Measurements from ENCODE around the gene WDR45. TPM values are rescaled to one million over a fixed set of nuclear protein-coding genes. Genes with fewer than 3 reads are reported as not detected.

WDR45 gene
- total and polyA plus RNA-seq, 2 of the 4 experiments (the other 2 are of a cell fraction), result 40.7 to 67.4 TPM

GRCh38 chrX:49061916-49062315, 17.8 kb downstream of the WDR45 start:
- Histone ChIP-seq H3K9me1 (ENCODE audit: insufficient read depth, low read length) (no peaks in the 10 kb centered on the region), H3K36me3 (ENCODE audit: control insufficient read depth, insufficient read depth, low read length) (peaks cover 3% of the 10 kb centered on the region; the same call in 1 of the 2 replicates), H3K18ac (ENCODE audit: low read depth, low read length) (no peak overlapping the region), H4K91ac (ENCODE audit: insufficient read depth, low read depth, low read length) (no peak overlapping the region), H3K27ac (ENCODE audit: insufficient read depth, low read length) (no peak overlapping the region), H2AFZ (replicated peaks; ENCODE audit: low read length, poor library complexity) (no peak overlapping the region), H2AK9ac (replicated peaks; ENCODE audit: low read depth, low read length, poor library complexity) (no peak overlapping the region), H3K27me3 (ENCODE audit: control insufficient read depth, insufficient read depth, low read length) (no peaks in the 10 kb centered on the region), H3K79me1 (ENCODE audit: low read depth in 1 of 2, low read length in 2 of 2) (no peaks in the 10 kb centered on the region), H3K4ac (ENCODE audit: low read depth, low read length) (no peak overlapping the region), H3K4me3 (ENCODE audit: insufficient read depth, low read depth, low read length) (no peak overlapping the region), H4K8ac (ENCODE audit: low read depth in 2 of 2, low read length in 2 of 2) (no peak overlapping the region), H4K5ac (ENCODE audit: low read depth, low read length) (no peak overlapping the region), H3K56ac (ENCODE audit: extremely low read depth, insufficient read depth, low read length) (no peak overlapping the region), H2BK120ac (ENCODE audit: low read depth, low read length) (no peak overlapping the region), H4K20me1 (ENCODE audit: insufficient read depth, low read length) (no peaks in the 10 kb centered on the region; the same call in 1 of the 2 replicates), H2BK20ac (ENCODE audit: low read depth, low read length) (no peak overlapping the region), H3K9me3 (ENCODE audit: control insufficient read depth, insufficient read depth, low read length) (peaks cover 2% of the 10 kb centered on the region; the same call in 1 of the 2 replicates), H2BK5ac (ENCODE audit: low read depth, low read length, poor library complexity, severe bottlenecking) (no peak overlapping the region), H3K9ac (ENCODE audit: low read depth, low read length) (no peak overlapping the region), H3K23ac (ENCODE audit: low read depth, low read length) (no peak overlapping the region), H3K4me1 (ENCODE audit: control insufficient read depth, insufficient read depth, low read length) (no peaks in the 10 kb centered on the region), H3K14ac (replicated peaks; ENCODE audit: low read depth, low read length) (no peak overlapping the region), H2AK5ac (ENCODE audit: low read depth, low read length) (no peak overlapping the region), H3K4me2 (ENCODE audit: low read depth, low read length) (no peak overlapping the region), H2BK15ac (ENCODE audit: low read depth, low read length) (no peak overlapping the region)
- no TSS peak for BruUV-seq (replicated peaks)
- TF ChIP-seq MAZ (IDR thresholded peaks at IDR 0.05; ENCODE audit: borderline replicate concordance, low read depth, low read length), result no peak
- TF ChIP-seq FOS (IDR thresholded peaks at IDR 0.05; ENCODE audit: low read depth, low read length), result no peak
- no peak for TF ChIP-seq SMC3 (IDR thresholded peaks at IDR 0.05; ENCODE audit: low read depth, low read length)
- TF ChIP-seq MXI1 (IDR thresholded peaks at IDR 0.05; ENCODE audit: borderline replicate concordance, low read depth, low read length), result no peak
- TF ChIP-seq NFE2L2 (IDR thresholded peaks at IDR 0.05; ENCODE audit: low read depth, low read length), result no peak
- no peak for TF ChIP-seq RCOR1 (IDR thresholded peaks at IDR 0.05; ENCODE audit: insufficient replicate concordance, low read length)
- TF ChIP-seq CEBPB (IDR thresholded peaks at IDR 0.05; ENCODE audit: low read depth, low read length), result no peak
- no peak for TF ChIP-seq BHLHE40 (IDR thresholded peaks at IDR 0.05; ENCODE audit: low read depth, low read length)
- no peak for TF ChIP-seq USF2 (IDR thresholded peaks at IDR 0.05; ENCODE audit: low read depth, low read length)
- TF ChIP-seq CHD1 (IDR thresholded peaks at IDR 0.05; ENCODE audit: low read depth, low read length), result no peak
- no peak for TF ChIP-seq MAFK (IDR thresholded peaks at IDR 0.05; ENCODE audit: low read depth, low read length)
- TF ChIP-seq RFX5 (IDR thresholded peaks at IDR 0.05; ENCODE audit: low read depth, low read length), result no peak
- no peak for TF ChIP-seq ELK1 (IDR thresholded peaks at IDR 0.05; ENCODE audit: borderline replicate concordance, low read depth, low read length)
- no peak for TF ChIP-seq RAD21 (IDR thresholded peaks at IDR 0.05; ENCODE audit: low read length)
- no peak for TF ChIP-seq POLR2A (IDR thresholded peaks at IDR 0.05; ENCODE audit: low read depth, low read length)
- intact Hi-C loops (cut with micrococcal nuclease) (no loop called here), dilution Hi-C loops (cut with HindIII; ENCODE audit: low sequenced_read_pairs, unreplicated experiment) (no loop called here), in situ Hi-C loops (cut with MboI; ENCODE audit: low sequenced_read_pairs) (loop anchor here (25.0 kb wide), 1 partner anchor 100 kb away; the partner anchor contains the start of genes KCND1 and OTUD5)
- ChIA-PET CTCF (no interaction called here), POLR2A (ENCODE audit: unreplicated experiment) (no interaction called here)
- 80% methylated on average over 1 of the region's 10 CpGs; no CpG with 5 or more reads in 1 of the 2 experiments for WGBS, 2 experiments (ENCODE audit: extremely low coverage in 2 of 2, insufficient read length in 1 of 2)
- no peak for ATAC-seq (ENCODE audit: low read depth)
- no peak for DNase-seq

Measured in IMR-90 (cell line).